Activated T-helper 2 cell treated with anti-CD3 and anti-CD28 coated beads, Interferon-gamma antibody, Interleukin-2, Interleukin-4, amounts not matched to agents 10 μg/mL and 5 μg/mL and 100 μg/mL, durations not matched to agents 14 hours and 24 hours and 36 hours (primary cell): ENCODE results near the gene MLEC. TPM values are rescaled to one million over a fixed set of nuclear protein-coding genes. Genes with fewer than 3 reads are reported as not detected.
A peak's percentile ranks its signal among the peaks of the same experiment; 100 is the strongest.

Experiments used
- DNase-seq: peaks from one replicate; pipeline ENCODE4 v3.0.0; 2021; ENCODE audit warnings: low spot score
- H3K27ac Mint-ChIP-seq: one replicate; pipeline ENCODE4 v1.8.0; 2021; ENCODE audit warnings: mixed read lengths
- H3K27me3 Mint-ChIP-seq: one replicate; pipeline ENCODE4 v1.8.0; 2021; ENCODE audit warnings: low read depth, mixed read lengths
- H3K36me3 Mint-ChIP-seq: one replicate; pipeline ENCODE4 v1.8.0; 2021; ENCODE audit warnings: low read depth, mixed read lengths
- H3K4me1 Mint-ChIP-seq: one replicate; pipeline ENCODE4 v1.8.0; 2021; ENCODE audit warnings: low read depth, mixed read lengths
- H3K4me3 Mint-ChIP-seq: one replicate; pipeline ENCODE4 v1.8.0; 2021; ENCODE audit warnings: low read depth, mild to moderate bottlenecking, moderate library complexity, mixed read lengths
- H3K9me3 Mint-ChIP-seq: one replicate; pipeline ENCODE4 v1.8.0; 2021; ENCODE audit warnings: mixed read lengths
- intact Hi-C: fragments of 100-400 bp; cut with micrococcal nuclease; formaldehyde crosslinking; loops from one replicate; pipeline ENCODE4 v1.15.1; 2023
- total RNA-seq: library from RNA; stranded (reverse); gene quantifications from 2 replicates; pipeline ENCODE4 v1.2.3, GENCODE V29; 2022

Gene MLEC
- total RNA-seq, 1 donor from 2014 or later, result 136 TPM

DNA sequence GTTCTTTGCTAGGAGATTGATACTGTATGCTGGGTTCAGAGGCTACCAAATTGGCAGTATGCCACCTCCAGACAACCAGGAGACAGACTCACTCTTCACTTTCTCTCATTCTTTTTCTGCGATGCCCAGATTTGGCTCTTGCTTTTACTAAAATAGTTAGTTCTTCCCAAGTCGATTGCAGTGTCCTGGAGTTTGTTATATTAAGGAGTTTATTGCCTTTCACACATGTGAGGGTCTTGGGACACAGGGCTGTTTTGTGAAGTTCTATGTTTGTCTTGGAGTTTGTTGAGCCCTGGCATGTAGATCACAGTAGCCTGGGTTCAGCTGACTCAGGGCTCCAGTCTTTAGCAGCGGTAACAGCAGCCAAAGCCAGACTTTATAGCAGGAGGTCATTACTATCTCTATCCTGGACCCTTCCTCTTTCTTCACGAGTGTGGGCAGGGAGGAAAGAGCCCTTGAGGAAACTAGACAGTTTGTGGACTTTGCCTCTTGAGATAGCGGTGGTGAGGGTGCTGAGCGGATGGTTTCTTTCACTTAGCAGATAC lies 1.6 kb downstream of the MLEC start:
- Mint-ChIP-seq H3K9me3 (no peaks in the 10 kb centered on the region), H3K4me1 (peaks cover 62% of the 10 kb centered on the region), H3K27ac (peak overlapping the region; percentile 39), H3K4me3 (peak overlapping the region; percentile 89), H3K36me3 (peaks cover 31% of the 10 kb centered on the region), H3K27me3 (no peaks in the 10 kb centered on the region)
- no peak for DNase-seq
- intact Hi-C loops, result loop anchor here (5.0 kb wide), 2 partner anchors 39 to 1021 kb away; partner anchors contain the start of genes ACADS and PRKAB1

DNA sequence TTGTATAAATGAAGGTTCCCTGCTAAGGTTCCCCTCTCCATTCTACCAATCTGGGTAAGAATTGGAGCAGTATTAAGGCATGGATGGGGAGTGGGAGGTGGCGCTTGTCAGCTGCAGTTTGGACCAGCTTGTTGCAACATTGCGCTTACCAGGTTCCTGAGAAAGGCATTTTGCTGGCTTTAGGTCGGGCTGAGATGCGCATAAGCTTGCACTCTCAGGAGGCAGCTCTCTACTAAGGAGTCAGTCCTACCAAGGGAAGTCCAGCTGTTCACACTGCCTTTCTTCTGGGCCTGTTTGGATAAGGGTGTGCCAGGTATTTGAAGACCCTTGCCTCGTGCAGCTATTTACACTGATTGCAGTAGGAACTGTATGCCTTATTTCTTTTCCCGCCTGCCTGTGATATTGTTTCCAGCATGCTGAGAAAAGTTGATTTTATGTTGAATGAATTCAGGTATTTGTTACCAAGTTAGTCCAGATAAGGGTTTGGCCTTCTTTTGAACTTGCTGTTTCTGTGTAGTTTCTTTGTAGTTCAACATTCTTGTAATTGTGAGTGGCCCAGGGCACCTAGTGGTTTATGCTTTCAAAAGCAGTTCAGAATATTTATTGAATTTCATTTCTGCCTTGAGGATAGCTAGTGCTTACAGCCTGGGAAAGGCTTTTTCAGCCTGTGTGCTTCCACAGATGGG lies 2.6 kb downstream of the MLEC start:
- intact Hi-C loops, result loop anchor here (5.0 kb wide), 2 partner anchors 38 to 1022 kb away; partner anchors contain the start of genes ACADS and PRKAB1
- H3K4me1 Mint-ChIP-seq, result peaks cover 57% of the 10 kb centered on the region
- no peak overlapping the region for H3K27ac Mint-ChIP-seq

DNA sequence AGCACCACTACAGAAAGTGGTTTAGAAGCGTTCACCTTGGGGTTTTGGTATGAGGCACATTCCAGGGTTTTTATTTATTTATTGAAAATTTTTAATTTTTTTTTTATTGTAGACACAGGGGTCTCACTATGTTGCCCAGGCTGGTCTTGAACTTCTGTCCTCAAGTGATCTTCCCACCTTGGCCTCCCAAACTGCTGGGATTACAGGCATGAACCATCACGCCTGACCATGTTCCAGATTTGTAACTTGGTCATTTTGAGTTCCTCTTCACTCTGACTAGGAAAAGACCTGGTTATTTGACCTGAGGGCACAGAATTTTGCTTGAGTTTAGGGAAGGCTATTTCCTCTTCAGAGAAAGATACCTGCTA lies 3.1 kb downstream of the MLEC start:
- H3K4me1 Mint-ChIP-seq, result peaks cover 52% of the 10 kb centered on the region
- no peaks in the 10 kb centered on the region for H3K27me3 Mint-ChIP-seq
- intact Hi-C loops, result no loop called here
- peaks cover 46% of the 10 kb centered on the region for H3K36me3 Mint-ChIP-seq
- no peak for DNase-seq
- no peak overlapping the region for H3K4me3 Mint-ChIP-seq
- no peaks in the 10 kb centered on the region for H3K9me3 Mint-ChIP-seq
- H3K27ac Mint-ChIP-seq, result no peak overlapping the region

More for the DNA sequence above, 2.6 kb downstream of the MLEC start:
- no peaks in the 10 kb centered on the region for H3K27me3 Mint-ChIP-seq
- peak overlapping the region; percentile 89 for H3K4me3 Mint-ChIP-seq
- DNase-seq, result no peak
- peaks cover 41% of the 10 kb centered on the region for H3K36me3 Mint-ChIP-seq
- no peaks in the 10 kb centered on the region for H3K9me3 Mint-ChIP-seq

DNA sequence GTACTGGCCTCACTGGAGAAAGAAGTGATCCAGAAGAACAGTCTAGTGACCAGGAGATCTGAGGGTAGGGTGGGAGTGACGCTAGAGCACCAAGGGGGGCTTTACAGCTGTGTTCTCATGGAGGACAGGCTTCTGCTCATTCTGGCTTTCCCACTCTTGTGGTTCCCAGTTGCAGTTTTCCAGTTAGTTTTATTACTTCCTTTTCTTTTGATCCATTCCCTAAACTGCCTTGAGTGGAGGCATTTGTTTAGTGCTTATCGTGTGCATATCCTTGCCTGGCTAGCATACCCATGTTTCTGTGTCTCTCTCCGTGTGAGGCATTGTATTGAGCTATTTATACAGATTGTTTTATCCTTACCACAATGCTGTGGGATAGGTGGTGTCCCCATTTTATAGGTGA lies 4.0 kb downstream of the MLEC start:
- Mint-ChIP-seq H3K27me3 (no peaks in the 10 kb centered on the region), H3K36me3 (peaks cover 54% of the 10 kb centered on the region), H3K9me3 (no peaks in the 10 kb centered on the region), H3K27ac (no peak overlapping the region), H3K4me1 (peaks cover 47% of the 10 kb centered on the region), H3K4me3 (no peak overlapping the region)
- no peak for DNase-seq
- intact Hi-C loops, result no loop called here

DNA sequence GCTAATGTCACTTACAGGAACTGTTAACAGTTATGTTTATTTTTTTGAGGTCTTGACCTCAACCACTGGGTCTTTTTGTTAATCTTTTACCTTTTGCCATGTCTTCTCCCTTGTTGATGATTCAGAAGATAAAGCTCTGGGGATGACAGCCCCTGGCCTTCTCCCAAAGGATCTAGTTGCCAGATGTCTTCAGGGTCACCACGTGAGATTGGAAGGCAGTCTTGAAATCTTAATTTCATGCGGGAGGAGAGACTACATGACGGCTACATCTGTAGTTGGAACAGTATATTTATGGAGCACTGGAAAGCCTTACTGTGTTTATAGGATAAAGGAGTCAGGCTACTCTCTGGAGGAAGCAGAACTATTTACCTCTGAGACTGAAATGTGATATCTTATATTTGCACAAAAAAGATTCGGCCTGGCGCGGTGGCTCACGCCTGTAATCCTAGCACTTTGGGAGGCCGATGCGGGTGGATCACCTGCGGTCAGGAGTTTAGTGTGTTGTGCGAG lies 5.6 kb downstream of the MLEC start:
- H3K4me1 Mint-ChIP-seq, result peaks cover 47% of the 10 kb centered on the region
- no peaks in the 10 kb centered on the region for H3K27me3 Mint-ChIP-seq
- peak overlapping the region; percentile 93 for H3K27ac Mint-ChIP-seq
- intact Hi-C loops, result no loop called here
- peak overlapping the region; percentile 19 for H3K4me3 Mint-ChIP-seq
- H3K36me3 Mint-ChIP-seq, result peaks cover 70% of the 10 kb centered on the region
- DNase-seq, result no peak
- H3K9me3 Mint-ChIP-seq, result no peaks in the 10 kb centered on the region

DNA sequence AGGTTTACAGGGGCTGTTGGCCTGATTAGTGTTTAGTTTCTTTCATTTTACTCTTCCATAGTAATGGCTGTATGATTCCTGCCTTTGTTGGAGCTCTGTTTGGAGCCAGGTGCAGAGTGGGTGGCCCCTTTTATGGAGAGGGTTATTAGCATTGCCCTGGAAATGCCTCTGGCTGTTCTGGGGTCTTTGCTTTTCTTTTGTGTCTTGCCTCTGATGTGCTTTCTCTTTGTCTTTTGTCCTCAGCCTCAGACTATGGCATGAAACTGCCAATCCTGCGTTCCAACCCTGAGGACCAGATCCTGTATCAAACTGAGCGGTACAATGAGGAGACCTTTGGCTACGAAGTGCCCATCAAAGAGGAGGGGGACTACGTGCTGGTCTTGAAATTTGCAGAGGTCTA lies 6.9 kb downstream of the MLEC start:
- intact Hi-C loops, result no loop called here
- Mint-ChIP-seq H3K4me1 (peaks cover 37% of the 10 kb centered on the region), H3K27me3 (no peaks in the 10 kb centered on the region), H3K36me3 (peaks cover 78% of the 10 kb centered on the region), H3K4me3 (no peak overlapping the region), H3K27ac (peak overlapping the region; percentile 4), H3K9me3 (no peaks in the 10 kb centered on the region)
- no peak for DNase-seq

DNA sequence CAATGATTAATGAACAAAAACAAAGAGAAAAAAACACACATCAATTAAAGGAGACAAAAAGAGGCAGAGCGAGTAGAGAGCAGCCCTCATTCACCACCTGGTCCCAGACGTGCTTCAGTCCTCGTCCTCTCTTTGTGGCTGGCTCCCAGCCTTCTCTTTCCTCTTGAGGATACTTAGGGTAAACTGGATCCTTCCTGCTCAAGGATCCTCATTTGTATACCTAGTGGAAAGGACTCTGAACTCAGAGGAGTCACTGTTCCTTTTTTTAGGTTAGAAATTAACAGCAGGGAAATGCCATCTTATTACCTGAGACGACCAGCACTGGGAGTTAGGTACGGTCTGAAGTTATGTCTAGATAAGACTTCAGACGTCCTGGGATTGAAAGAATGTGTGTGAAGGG lies 9.7 kb downstream of the MLEC start:
- Mint-ChIP-seq H3K27ac (no peak overlapping the region), H3K9me3 (no peaks in the 10 kb centered on the region), H3K36me3 (peaks cover 91% of the 10 kb centered on the region), H3K27me3 (no peaks in the 10 kb centered on the region), H3K4me3 (no peak overlapping the region), H3K4me1 (peaks cover 16% of the 10 kb centered on the region)
- DNase-seq, result no peak
- intact Hi-C loops, result no loop called here

DNA sequence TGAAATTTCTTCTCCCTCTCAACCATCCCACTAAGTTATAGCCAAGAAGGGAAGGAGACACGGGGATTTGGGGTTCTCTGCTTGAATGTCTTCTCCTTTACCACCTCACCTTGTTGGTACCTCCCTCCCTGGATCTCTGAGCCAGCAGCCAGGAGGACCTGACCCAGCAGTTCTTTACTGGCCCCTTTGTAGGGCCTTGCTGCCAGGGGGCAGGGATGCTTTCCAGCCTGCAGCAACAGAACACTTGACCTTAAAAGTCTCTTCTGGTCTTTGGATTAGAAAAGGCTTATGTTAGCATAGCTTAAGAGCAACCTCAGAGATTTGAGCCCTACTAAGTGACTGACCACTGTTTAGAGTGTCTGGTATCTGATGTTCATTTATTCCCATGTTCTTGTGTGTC lies 10.4 kb downstream of the MLEC start:
- Mint-ChIP-seq H3K27ac (no peak overlapping the region), H3K4me3 (no peak overlapping the region), H3K4me1 (peaks cover 10% of the 10 kb centered on the region), H3K27me3 (no peaks in the 10 kb centered on the region), H3K36me3 (peaks cover 92% of the 10 kb centered on the region), H3K9me3 (no peaks in the 10 kb centered on the region)
- intact Hi-C loops, result no loop called here
- no peak for DNase-seq

DNA sequence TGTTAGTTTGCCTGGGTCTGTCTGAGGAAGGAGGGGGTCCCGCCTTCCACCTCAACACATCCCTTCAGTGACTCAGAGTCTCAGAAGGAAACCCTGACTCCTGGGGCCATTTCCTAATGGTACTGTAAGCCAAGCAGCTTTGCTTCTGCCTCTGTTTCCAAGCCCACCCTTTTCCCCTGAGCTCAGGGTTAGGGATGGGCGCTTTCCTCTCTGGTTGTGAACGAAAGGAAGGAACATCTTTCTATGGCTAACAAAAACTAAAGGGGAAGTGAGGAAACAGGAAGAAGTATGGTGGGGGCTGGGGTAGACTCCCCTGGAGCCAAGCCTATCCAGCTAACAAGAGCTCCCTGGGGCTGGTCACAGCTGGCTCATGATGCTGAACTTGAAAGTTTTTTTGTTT lies 11.7 kb downstream of the MLEC start:
- H3K27me3 Mint-ChIP-seq, result no peaks in the 10 kb centered on the region

DNA sequence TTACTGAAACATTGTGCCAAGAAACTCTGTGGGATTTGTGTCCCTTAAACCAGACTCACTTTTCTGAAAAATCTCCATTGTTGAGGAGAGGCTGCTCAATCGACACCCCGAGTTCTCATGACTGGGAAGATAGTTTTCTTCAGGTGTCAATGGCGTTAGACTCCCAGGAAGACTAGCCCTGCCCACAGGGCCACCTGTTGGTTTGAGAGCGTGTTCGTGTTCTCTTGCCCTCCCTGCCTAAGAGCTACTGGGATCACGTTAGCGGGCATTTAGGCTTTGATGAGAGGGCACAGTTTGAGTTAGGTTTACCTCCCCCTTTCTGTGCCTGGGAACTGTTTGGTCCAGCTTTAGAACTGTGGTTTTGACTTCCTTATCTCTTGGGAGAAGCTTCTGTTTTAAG lies 12.6 kb downstream of the MLEC start:
- H3K4me1 Mint-ChIP-seq, result no peaks in the 10 kb centered on the region
- H3K27me3 Mint-ChIP-seq, result no peaks in the 10 kb centered on the region
- intact Hi-C loops, result no loop called here
- no peak overlapping the region for H3K4me3 Mint-ChIP-seq
- no peak for DNase-seq
- no peaks in the 10 kb centered on the region for H3K9me3 Mint-ChIP-seq
- H3K27ac Mint-ChIP-seq, result no peak overlapping the region
- H3K36me3 Mint-ChIP-seq, result peaks cover 84% of the 10 kb centered on the region

More for the DNA sequence above, 11.7 kb downstream of the MLEC start:
- peak overlapping the region; percentile 36 for H3K27ac Mint-ChIP-seq
- intact Hi-C loops, result no loop called here
- H3K4me3 Mint-ChIP-seq, result no peak overlapping the region
- H3K9me3 Mint-ChIP-seq, result no peaks in the 10 kb centered on the region
- no peak for DNase-seq
- H3K36me3 Mint-ChIP-seq, result peaks cover 89% of the 10 kb centered on the region
- no peaks in the 10 kb centered on the region for H3K4me1 Mint-ChIP-seq

DNA sequence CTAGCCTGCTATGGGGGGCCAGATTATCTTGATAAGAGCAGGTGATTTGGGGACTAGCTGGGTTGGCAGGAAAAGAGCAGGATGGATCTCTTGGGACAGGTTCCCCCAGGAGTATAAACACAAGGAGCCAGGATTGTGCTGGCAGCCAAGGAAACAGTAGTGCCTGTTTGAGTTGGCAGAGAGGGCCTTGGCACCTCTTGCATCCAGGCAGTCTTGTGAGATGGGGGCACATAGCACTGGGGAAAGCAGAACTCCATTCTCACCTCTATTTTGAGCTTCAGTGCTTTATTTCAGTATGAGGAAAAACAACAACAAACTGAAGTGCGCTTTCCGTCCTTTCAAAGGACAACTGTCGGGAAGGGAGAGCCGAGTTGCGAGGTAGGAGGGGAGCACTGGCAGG lies 13.9 kb downstream of the MLEC start:
- H3K4me3 Mint-ChIP-seq, result no peak overlapping the region
- no peak for DNase-seq
- intact Hi-C loops, result no loop called here
- H3K27ac Mint-ChIP-seq, result peak overlapping the region; percentile 47
- peaks cover 71% of the 10 kb centered on the region for H3K36me3 Mint-ChIP-seq
- H3K9me3 Mint-ChIP-seq, result no peaks in the 10 kb centered on the region
- no peaks in the 10 kb centered on the region for H3K4me1 Mint-ChIP-seq
- no peaks in the 10 kb centered on the region for H3K27me3 Mint-ChIP-seq

DNA sequence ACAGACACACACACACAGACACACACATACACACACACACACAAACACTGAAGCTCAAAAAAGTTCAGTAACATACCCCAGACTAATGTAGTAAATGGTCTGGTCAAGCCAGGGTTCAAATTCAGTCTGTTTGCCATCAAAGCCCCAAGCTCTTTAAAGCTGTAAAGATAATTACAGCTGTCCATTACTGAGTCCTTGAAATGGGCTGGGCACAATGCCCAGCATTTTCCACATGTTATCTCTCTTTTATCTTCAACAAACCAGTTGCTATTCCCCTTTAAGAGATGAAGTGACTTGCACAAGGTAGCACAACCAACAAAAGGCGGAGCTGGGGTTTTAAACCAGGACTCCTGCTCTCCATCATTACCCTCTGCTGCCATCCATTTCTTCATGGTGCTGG lies 15.7 kb downstream of the MLEC start:
- DNase-seq, result no peak
- Mint-ChIP-seq H3K4me3 (no peak overlapping the region), H3K36me3 (peaks cover 54% of the 10 kb centered on the region), H3K27ac (no peak overlapping the region), H3K9me3 (no peaks in the 10 kb centered on the region), H3K4me1 (no peaks in the 10 kb centered on the region), H3K27me3 (no peaks in the 10 kb centered on the region)
- intact Hi-C loops, result no loop called here

DNA sequence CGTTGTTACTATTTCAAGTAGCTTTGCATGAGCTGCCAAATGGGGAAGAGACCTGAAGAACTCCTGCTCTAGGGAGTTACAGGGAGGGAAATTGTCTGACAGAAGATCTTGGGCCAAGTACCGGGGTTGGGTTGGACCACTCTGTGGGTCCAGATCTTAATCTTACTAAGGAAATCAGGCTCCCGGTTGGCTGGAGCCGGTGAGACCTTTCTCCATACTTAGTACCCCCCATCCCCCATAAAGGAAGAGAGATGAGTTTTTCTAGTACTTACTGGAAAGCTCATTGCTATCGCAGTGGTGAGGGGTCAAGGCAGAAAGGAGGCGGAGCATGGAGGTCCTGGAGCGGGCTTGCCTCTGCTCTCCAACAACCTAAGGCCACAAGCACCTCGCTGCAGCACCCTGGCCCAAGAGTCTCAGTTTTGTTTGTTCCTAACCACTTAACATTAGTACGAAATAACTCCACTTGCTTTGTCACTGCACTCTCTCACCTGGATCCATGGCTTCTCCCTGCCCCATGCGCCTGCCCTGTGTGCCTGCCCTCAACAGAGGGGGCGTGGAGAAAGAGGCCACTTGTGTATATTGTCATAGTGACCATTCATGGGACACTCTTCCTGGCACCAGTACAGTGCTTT lies 16.5 kb downstream of the MLEC start:
- Mint-ChIP-seq H3K36me3 (peaks cover 48% of the 10 kb centered on the region), H3K4me3 (no peak overlapping the region)

More for the DNA sequence above, 16.5 kb downstream of the MLEC start:
- DNase-seq, result no peak
- intact Hi-C loops, result no loop called here
- Mint-ChIP-seq H3K27ac (no peak overlapping the region), H3K27me3 (no peaks in the 10 kb centered on the region), H3K4me1 (no peaks in the 10 kb centered on the region), H3K9me3 (no peaks in the 10 kb centered on the region)
